ENCODE data around the gene GYPA. TPM values are rescaled to one million over a fixed set of nuclear protein-coding genes. Genes with fewer than 3 reads are reported as not detected.
"Not testable (repeated sequence)": the region's sequence is repeated elsewhere in the genome, so short reads cannot be mapped to it uniquely, and the experiment has no call there.

GYPA gene
- polyA plus RNA-seq, 2 of the 4 experiments (the other 2 are of a cell fraction) = not detected

DNA sequence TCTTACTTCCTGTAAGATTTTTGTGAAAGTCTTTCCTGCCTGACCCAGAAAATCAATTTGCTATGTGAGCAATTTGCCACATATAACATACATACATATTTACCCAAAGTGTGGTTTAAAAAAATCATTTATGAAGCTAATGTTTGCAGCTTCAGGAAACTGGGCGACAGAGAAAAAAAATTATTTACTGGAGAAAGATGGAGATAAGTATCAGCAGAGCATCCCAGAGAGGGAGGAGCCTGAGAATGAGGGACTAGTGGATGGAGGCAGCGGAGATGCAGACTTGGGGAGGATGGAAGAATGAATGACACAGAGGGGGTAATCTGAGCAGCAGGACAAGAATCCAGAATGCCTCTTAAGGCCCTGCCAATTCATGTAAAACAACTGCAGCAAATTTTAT, 975 bp upstream of the GYPA start (continued):
- TF ChIP-seq HDAC2 (IDR thresholded peaks at IDR 0.05) (no peak), MAFK (IDR thresholded peaks at IDR 0.05; ENCODE audit: partially characterized antibody) (no peak), CHD2 (IDR thresholded peaks at IDR 0.05; ENCODE audit: low read length, partially characterized antibody) (no peak), CEBPB (IDR thresholded peaks at IDR 0.05) (no peak), PHF8 (IDR thresholded peaks at IDR 0.05; ENCODE audit: borderline replicate concordance, low read depth) (no peak)

DNA sequence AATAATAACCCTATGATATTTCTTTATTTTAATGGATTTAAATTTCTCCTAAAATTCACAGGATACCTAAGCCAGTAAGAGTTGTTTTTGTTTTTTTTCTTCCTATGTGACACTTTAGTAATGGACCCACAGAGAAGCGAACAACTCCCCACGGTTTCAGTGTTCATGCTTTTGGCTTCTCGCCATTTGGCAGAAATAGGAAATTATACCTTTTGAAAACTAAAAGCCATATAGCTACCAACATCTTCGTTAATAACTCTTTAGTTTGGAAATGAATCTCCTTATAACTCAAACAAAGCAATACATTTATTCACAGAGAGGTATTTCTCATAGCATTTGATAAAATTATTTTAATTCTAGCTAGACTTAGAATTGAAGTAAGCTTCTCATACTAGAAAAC, 527 bp downstream of the GYPA start:
- ATAC-seq; DNase-seq (ENCODE audit: low read depth in 1 of 2, low spot score in 1 of 2); CTCF ChIA-PET; H3K9me3 ChIP-seq; H3K4me1 ChIP-seq; H3K4me2 ChIP-seq; FAIRE-seq; H3K27ac ChIP-seq; POLR2A ChIA-PET; H3K4me3 ChIP-seq: not testable (repeated sequence)
- WGBS (ENCODE audit: missing lambda C conversion rate) = 59% methylated on average over 4 of the region's 4 CpGs

DNA sequence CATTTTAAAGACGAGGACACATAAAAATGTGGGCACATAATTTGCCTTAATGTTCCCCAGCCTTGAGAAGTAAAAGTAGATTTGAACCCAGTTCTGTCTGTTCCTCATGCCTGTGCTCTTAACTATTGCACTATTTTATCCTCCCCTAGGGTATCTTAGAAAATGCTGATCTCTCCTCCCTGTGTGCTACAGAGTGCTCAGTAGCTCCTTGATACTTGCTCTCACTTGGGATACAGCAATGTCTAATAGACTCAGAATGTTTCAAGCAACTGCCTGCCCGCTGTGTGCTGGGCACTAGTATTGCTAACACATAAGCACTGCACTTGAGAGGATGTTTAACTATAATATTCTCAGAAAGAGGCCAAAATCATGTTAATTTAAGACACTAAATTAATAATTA, 971 bp downstream of the GYPA start:
- H3K4me3 ChIP-seq; H3K9me3 ChIP-seq; ATAC-seq; CTCF ChIA-PET; FAIRE-seq; H3K4me1 ChIP-seq; H3K27ac ChIP-seq; POLR2A ChIA-PET; H3K4me2 ChIP-seq; DNase-seq (ENCODE audit: low read depth in 1 of 2, low spot score in 1 of 2): not testable (repeated sequence)
- WGBS (ENCODE audit: missing lambda C conversion rate) = 6% methylated on average over 2 of the region's 2 CpGs

DNA sequence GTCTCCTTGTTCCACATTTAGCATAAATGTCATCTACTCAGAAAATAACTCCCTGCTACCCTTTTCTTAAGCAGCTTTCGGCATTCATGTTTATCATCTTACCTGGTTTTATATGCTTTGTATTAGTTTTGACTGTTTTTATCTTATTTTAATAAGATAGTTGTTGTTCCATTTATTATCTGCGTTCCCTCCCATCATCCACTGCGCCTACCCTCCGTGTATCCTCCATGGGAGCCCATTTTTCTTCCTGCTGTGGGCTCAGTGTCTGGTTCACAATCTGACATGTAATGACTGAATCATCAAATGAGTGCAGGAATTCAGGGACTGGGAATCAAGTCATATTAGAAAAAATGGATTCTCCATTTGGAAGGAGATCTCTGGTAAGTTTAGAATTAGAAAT, 2.3 kb downstream of the GYPA start:
- H3K9me3 ChIP-seq; H3K27ac ChIP-seq; FAIRE-seq; H3K4me2 ChIP-seq; CTCF ChIA-PET; H3K4me3 ChIP-seq; ATAC-seq; H3K4me1 ChIP-seq; DNase-seq (ENCODE audit: low read depth in 1 of 2, low spot score in 1 of 2); POLR2A ChIA-PET: not testable (repeated sequence)
- 22% methylated on average over 4 of the region's 4 CpGs for WGBS (ENCODE audit: missing lambda C conversion rate)

DNA sequence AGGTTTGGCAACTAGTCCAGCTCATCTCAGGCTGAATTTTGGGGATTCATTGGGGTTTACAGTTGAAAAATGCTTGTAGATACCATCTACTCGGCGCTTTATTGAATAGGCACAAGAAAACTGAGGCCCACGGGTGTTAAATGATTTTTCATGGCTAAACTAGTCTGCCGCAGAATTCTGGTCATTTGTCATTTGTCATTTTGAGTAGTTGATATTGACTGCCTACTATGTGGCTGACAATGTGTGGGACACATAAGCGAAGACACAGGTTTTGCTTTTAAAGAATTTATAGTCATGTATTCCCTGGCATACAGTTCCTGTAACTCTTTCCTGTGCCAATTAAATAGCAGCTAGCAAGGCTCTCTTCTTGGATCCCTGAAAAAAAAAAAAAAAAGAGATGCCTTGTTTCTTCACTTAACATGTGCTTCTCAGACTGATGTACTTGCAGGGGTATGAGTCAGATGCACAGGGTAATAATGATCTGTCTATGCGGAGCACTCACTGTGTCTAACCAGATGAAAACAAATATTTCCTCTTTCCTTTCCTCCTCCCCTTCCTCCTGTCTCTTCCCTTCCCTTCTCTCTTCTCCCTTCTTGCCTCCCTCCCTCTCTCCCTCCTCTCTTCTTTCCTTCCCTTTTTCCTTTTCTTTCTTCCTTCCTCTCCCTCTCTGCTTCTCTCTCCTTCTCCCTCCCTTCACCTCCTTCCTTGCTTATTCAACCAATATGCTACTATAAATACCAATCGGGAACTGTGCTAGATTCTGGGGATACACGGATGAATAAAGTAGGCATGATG, 3.2 kb downstream of the GYPA start:
- H3K4me1 ChIP-seq; ATAC-seq; DNase-seq (ENCODE audit: low read depth in 1 of 2, low spot score in 1 of 2); H3K9me3 ChIP-seq; FAIRE-seq; H3K4me2 ChIP-seq; POLR2A ChIA-PET; H3K4me3 ChIP-seq; CTCF ChIA-PET; H3K27ac ChIP-seq: not testable (repeated sequence)
- 65% methylated on average over 8 of the region's 8 CpGs for WGBS (ENCODE audit: missing lambda C conversion rate)

DNA sequence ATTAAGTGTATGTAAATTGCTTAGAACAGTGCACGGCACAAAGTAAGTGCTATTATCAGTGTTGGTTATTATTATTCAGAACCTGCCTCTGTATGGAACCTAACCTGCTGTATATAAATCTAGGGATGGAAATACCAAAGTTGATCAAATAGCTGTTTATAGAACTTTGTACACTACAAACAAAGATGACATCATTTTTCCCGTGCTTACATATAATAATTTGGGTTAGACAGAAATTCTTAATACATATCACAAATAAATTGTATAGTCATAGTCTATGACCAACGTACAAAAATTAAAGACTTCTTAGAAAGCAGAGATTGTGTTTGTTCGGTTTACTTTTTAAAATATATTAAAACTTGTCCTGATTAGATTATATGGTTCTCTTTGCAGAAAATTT, 4.3 kb downstream of the GYPA start:
- WGBS (ENCODE audit: missing lambda C conversion rate) = 25% methylated on average over 4 of the region's 4 CpGs
- FAIRE-seq; DNase-seq (ENCODE audit: low read depth in 1 of 2, low spot score in 1 of 2); H3K27ac ChIP-seq; H3K4me3 ChIP-seq; H3K4me1 ChIP-seq; ATAC-seq; H3K4me2 ChIP-seq; H3K9me3 ChIP-seq; POLR2A ChIA-PET; CTCF ChIA-PET: not testable (repeated sequence)

DNA sequence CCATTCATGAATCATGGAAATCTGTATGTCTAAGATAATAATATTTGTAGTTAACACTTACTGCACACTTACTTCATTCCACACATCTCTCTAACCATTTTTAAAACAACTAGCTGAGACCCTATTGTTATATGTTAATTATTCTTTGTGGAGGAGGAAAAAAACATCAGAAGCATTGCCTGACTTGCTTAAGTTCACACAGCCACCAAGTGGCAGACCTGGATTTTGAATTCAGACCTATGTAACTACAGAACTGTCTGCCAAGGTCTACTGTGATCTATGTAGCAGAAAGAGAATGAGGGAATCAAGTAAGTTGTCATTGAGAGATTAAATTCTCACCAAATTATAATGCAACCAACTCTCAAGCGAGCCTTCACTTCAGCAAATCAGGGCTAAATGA, 10.4 kb downstream of the GYPA start:
- H3K9me3 ChIP-seq; ATAC-seq; H3K4me3 ChIP-seq; FAIRE-seq; H3K27ac ChIP-seq; POLR2A ChIA-PET; DNase-seq (ENCODE audit: low read depth in 1 of 2, low spot score in 1 of 2); CTCF ChIA-PET; H3K4me1 ChIP-seq; H3K4me2 ChIP-seq: not testable (repeated sequence)
- 0% methylated on average over 1 of the region's 1 CpG for WGBS (ENCODE audit: missing lambda C conversion rate)

DNA sequence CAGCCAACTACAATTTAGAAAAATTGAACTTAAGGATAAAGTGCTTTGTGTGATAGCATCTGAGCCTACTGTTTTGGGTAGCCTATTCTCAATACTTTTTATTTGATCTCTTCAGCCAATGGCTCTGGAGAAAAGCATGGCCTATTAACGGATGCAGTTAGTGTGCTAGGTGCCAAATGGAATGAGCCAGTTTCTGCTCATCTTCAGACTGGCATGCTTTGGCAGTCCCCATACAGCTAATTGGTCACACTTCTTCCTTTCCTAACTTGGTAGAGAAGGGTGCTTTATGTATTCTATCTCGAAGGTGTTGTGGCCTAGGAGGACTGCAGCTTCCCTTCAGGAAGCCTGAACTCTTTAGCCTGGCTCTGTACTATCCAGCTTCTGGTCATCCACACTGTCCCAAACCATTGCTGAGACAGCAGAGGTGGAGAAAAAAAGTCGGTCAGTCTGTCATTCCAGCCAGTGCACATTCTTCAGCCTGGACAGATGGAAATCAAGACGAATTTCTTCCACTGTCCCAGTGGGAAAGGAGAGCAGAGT, 11.1 kb downstream of the GYPA start:
- H3K4me1 ChIP-seq; H3K27ac ChIP-seq; ATAC-seq; H3K4me2 ChIP-seq; H3K4me3 ChIP-seq; FAIRE-seq; H3K9me3 ChIP-seq; DNase-seq (ENCODE audit: low read depth in 1 of 2, low spot score in 1 of 2); POLR2A ChIA-PET; CTCF ChIA-PET: not testable (repeated sequence)
- 2% methylated on average over 4 of the region's 4 CpGs for WGBS (ENCODE audit: missing lambda C conversion rate)

DNA sequence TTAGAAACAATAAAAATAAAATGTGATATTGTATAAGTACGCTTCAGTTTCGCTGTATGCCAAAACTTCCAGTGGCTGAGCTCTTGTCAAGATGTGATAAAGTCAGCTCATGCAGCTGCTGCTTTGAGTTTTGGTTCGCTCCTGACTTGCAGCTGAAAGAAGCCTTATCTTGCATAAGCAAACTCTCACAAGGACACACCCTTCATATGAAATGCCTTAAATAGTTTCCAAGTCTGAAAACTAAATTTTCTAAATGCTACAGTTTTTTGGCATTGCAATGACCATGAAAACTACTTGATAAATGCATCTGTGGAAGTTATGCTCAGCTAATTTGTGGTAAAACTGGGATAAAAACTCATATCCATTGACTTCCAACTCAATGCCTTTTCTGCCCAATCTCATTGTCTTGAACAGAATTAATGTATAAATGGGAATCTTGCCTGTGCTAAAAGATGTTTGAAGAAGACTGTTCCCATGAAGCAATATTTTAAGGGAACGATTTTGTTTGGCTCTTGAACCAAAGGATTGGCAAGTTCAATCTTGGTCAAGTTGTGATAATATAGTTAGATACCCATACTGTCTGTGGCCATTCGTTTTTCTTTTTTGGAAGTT, 11.7 kb downstream of the GYPA start:
- WGBS (ENCODE audit: missing lambda C conversion rate) = 6% methylated on average over 3 of the region's 5 CpGs
- ATAC-seq; H3K4me2 ChIP-seq; POLR2A ChIA-PET; DNase-seq (ENCODE audit: low read depth in 1 of 2, low spot score in 1 of 2); H3K4me1 ChIP-seq; CTCF ChIA-PET; H3K4me3 ChIP-seq; H3K9me3 ChIP-seq; FAIRE-seq; H3K27ac ChIP-seq: not testable (repeated sequence)

DNA sequence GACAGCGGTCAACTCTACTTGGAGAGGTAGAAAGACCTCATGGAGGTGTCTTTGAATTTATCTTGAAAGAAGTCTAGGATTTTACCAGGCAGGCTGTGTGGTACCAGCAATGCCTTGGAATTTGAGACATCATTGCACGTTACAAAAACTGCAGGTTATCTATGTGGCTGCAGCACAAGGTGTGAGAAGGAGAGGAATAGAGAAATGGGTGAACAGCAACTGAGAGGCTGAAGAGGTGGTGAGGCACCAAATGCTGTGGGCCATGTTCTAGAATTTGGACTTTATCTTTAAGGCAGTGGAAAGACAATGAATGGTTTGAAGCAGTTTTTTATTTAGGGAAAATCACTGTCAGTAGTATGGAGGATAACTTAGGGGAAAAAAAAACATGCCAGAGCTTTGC, 15.4 kb downstream of the GYPA start:
- ATAC-seq; H3K4me2 ChIP-seq; H3K9me3 ChIP-seq; POLR2A ChIA-PET; CTCF ChIA-PET; H3K4me1 ChIP-seq; FAIRE-seq; H3K4me3 ChIP-seq; H3K27ac ChIP-seq; DNase-seq (ENCODE audit: low read depth in 1 of 2, low spot score in 1 of 2): not testable (repeated sequence)
- WGBS (ENCODE audit: missing lambda C conversion rate) = 7% methylated on average over 1 of the region's 2 CpGs

DNA sequence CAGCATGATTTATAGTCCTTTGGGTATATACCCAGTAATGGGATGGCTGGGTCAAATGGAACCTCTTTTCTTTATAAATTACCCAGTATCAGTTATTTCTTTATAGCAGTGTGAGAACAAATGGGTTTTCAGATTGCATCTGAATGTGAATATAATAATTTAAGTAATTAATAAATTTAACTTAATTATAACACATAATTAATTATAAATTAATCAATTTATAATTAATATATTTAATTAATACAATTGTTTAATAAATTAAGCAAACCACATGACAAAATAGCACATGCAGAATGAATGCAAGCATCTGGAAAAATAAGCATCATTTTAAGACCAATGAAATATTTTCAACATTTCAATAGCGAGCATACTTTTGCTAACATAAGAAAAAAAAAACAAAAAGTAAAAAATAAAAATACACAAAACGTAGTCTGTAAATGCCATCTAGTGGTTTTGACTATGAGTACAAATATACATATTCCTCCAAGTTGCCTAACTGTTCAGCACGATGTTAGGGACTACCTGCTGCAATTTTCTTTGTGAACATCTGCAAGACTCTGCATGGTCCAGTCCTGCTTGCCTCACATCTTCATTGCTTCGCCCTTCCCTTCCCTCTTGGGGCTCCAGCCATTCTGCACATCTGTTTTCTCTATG, 16.4 kb downstream of the GYPA start:
- WGBS (ENCODE audit: missing lambda C conversion rate) = 21% methylated on average over 4 of the region's 4 CpGs
- H3K4me1 ChIP-seq; POLR2A ChIA-PET; H3K4me2 ChIP-seq; ATAC-seq; H3K4me3 ChIP-seq; H3K9me3 ChIP-seq; H3K27ac ChIP-seq; DNase-seq (ENCODE audit: low read depth in 1 of 2, low spot score in 1 of 2); CTCF ChIA-PET; FAIRE-seq: not testable (repeated sequence)

Measured in A549 (cell line).